Skeletal muscle satellite cell (primary cell): ENCODE measurements around the gene MFRP.

ENCODE experiments used
- H3K27me3 ChIP-seq: 2 replicates; pipeline ENCODE4 v1.7.0; 2013; ENCODE audit warnings: low read length; ENCODE audit not compliant: control insufficient read depth, insufficient read depth
- H3K36me3 ChIP-seq: 2 replicates; pipeline ENCODE4 v1.7.0; 2013; ENCODE audit warnings: mild to moderate bottlenecking, control low read depth, low read length; ENCODE audit not compliant: insufficient read depth
- H3K4me1 ChIP-seq: 2 replicates; pipeline ENCODE4 v1.7.0; 2013; ENCODE audit warnings: low read length; ENCODE audit not compliant: control insufficient read depth, insufficient read depth
- H3K4me2 ChIP-seq: 2 replicates; pipeline ENCODE4 v1.7.0; 2013; ENCODE audit warnings: mild to moderate bottlenecking, low read length
- H3K4me3 ChIP-seq: 2 replicates; pipeline ENCODE4 v1.7.0; 2013; ENCODE audit warnings: low read length
- H3K9ac ChIP-seq: 2 replicates; pipeline ENCODE4 v1.7.0; 2013; ENCODE audit warnings: mild to moderate bottlenecking, low read depth, low read length, moderate library complexity
- H3K9me3 ChIP-seq: replicated peaks from 2 replicates; pipeline ENCODE4 v1.7.0; 2013; ENCODE audit warnings: mild to moderate bottlenecking, control low read depth, low read length

The MFRP gene

GRCh38 chr11:119347940-119348605 is 1.6 kb upstream of the MFRP start:
- Histone ChIP-seq H3K9me3 (no peaks in the 10 kb centered on the region), H3K4me1 (no peaks in the 10 kb centered on the region), H3K4me3 (no peak overlapping the region), H3K36me3 (no peaks in the 10 kb centered on the region), H3K27me3 (peaks cover 37% of the 10 kb centered on the region), H3K9ac (no peak overlapping the region), H3K4me2 (no peak overlapping the region)

GRCh38 chr11:119347242-119347641 is 737 bp upstream of the MFRP start:
- H3K4me1 ChIP-seq, result no peaks in the 10 kb centered on the region
- no peaks in the 10 kb centered on the region for H3K9me3 ChIP-seq
- H3K9ac ChIP-seq, result no peak overlapping the region
- H3K27me3 ChIP-seq, result peaks cover 41% of the 10 kb centered on the region
- no peak overlapping the region for H3K4me2 ChIP-seq
- H3K36me3 ChIP-seq, result no peaks in the 10 kb centered on the region
- H3K4me3 ChIP-seq, result no peak overlapping the region

GRCh38 chr11:119345685-119346084 is 820 bp downstream of the MFRP start:
- peaks cover 51% of the 10 kb centered on the region for H3K27me3 ChIP-seq
- H3K4me2 ChIP-seq, result no peak overlapping the region
- no peaks in the 10 kb centered on the region for H3K36me3 ChIP-seq
- H3K9me3 ChIP-seq, result no peaks in the 10 kb centered on the region
- no peak overlapping the region for H3K9ac ChIP-seq
- H3K4me1 ChIP-seq, result peaks cover 4% of the 10 kb centered on the region
- H3K4me3 ChIP-seq, result no peak overlapping the region

- H3K9ac ChIP-seq, result no peak overlapping the region
- no peaks in the 10 kb centered on the region for H3K9me3 ChIP-seq
- peaks cover 13% of the 10 kb centered on the region for H3K4me1 ChIP-seq
- H3K36me3 ChIP-seq, result no peaks in the 10 kb centered on the region
- peaks cover 48% of the 10 kb centered on the region for H3K27me3 ChIP-seq
- H3K4me2 ChIP-seq, result no peak overlapping the region
- no peak overlapping the region for H3K4me3 ChIP-seq
These were observed 2.1 kb downstream of the MFRP start for GRCh38 chr11:119344291-119345010.

- Histone ChIP-seq H3K4me2 (no peak overlapping the region), H3K9me3 (no peaks in the 10 kb centered on the region)
These were observed 2.8 kb downstream of the MFRP start for GRCh38 chr11:119343726-119344125.

GRCh38 chr11:119342362-119343130 is 4.0 kb downstream of the MFRP start:
- H3K36me3 ChIP-seq, result no peaks in the 10 kb centered on the region
- peaks cover 44% of the 10 kb centered on the region for H3K27me3 ChIP-seq
- H3K9ac ChIP-seq, result no peak overlapping the region
- H3K9me3 ChIP-seq, result no peaks in the 10 kb centered on the region
- no peak overlapping the region for H3K4me3 ChIP-seq
- peaks cover 31% of the 10 kb centered on the region for H3K4me1 ChIP-seq
- H3K4me2 ChIP-seq, result no peak overlapping the region

More at GRCh38 chr11:119343726-119344125, 2.8 kb downstream of the MFRP start:
- Histone ChIP-seq H3K27me3 (peaks cover 48% of the 10 kb centered on the region), H3K4me1 (peaks cover 20% of the 10 kb centered on the region), H3K36me3 (no peaks in the 10 kb centered on the region), H3K9ac (no peak overlapping the region), H3K4me3 (no peak overlapping the region)

GRCh38 chr11:119342023-119342300 is 4.5 kb downstream of the MFRP start:
- H3K4me2 ChIP-seq, result no peak overlapping the region
- H3K9ac ChIP-seq, result no peak overlapping the region
- H3K36me3 ChIP-seq, result no peaks in the 10 kb centered on the region
- H3K4me3 ChIP-seq, result no peak overlapping the region
- peaks cover 38% of the 10 kb centered on the region for H3K27me3 ChIP-seq
- H3K4me1 ChIP-seq, result peaks cover 37% of the 10 kb centered on the region
- H3K9me3 ChIP-seq, result no peaks in the 10 kb centered on the region

GRCh38 chr11:119341222-119342022 is 5.1 kb downstream of the MFRP start:
- peak overlapping the region; percentile 28 for H3K9ac ChIP-seq
- peak overlapping the region; percentile 82 for H3K4me2 ChIP-seq
- H3K27me3 ChIP-seq, result peaks cover 35% of the 10 kb centered on the region
- H3K4me1 ChIP-seq, result peaks cover 38% of the 10 kb centered on the region
- no peak overlapping the region for H3K4me3 ChIP-seq
- H3K9me3 ChIP-seq, result no peaks in the 10 kb centered on the region
- H3K36me3 ChIP-seq, result no peaks in the 10 kb centered on the region

GRCh38 chr11:119340335-119341221 is 5.9 kb downstream of the MFRP start, which contains the start of gene C1QTNF5:
Gene C1QTNF5 (minus strand): TSS chr11:119340883. CDS start chr11:119340397, 486 bp downstream.
- Histone ChIP-seq H3K9me3 (no peaks in the 10 kb centered on the region), H3K4me2 (peak within 1 kb of the TSS; percentile 82), H3K4me3 (peak within 1 kb of the TSS; percentile 70), H3K36me3 (no peaks in the 10 kb centered on the region), H3K4me1 (peaks cover 47% of the 10 kb centered on the region), H3K27me3 (peaks cover 33% of the 10 kb centered on the region), H3K9ac (peak within 1 kb of the TSS; percentile 78)

- Histone ChIP-seq H3K4me2 (peak overlapping the region; percentile 82), H3K9ac (peak overlapping the region; percentile 78), H3K9me3 (no peaks in the 10 kb centered on the region), H3K4me3 (peak overlapping the region; percentile 70), H3K27me3 (peaks cover 33% of the 10 kb centered on the region), H3K4me1 (peaks cover 54% of the 10 kb centered on the region), H3K36me3 (no peaks in the 10 kb centered on the region)
These were observed 6.7 kb downstream of the MFRP start for GRCh38 chr11:119339589-119340334.
